ENCODE data around the gene DNAH9.

Gene DNAH9

GRCh38 chr17:11628831-11629230, 30.6 kb downstream of the DNAH9 start:
- Histone ChIP-seq H3K27me3 (no peaks in the 10 kb centered on the region), H3K9me3 (no peaks in the 10 kb centered on the region), H3K4me3 (ENCODE audit: low read depth, low read length) (no peak overlapping the region), H3K36me3 (no peaks in the 10 kb centered on the region), H3K4me1 (no peaks in the 10 kb centered on the region)
- no peak for TF ChIP-seq CTCF (IDR thresholded peaks at IDR 0.05; ENCODE audit: low read depth, low read length)
- DNase-seq = no peak

GRCh38 chr17:11636771-11637170, 38.5 kb downstream of the DNAH9 start:
- DNase-seq = no peak
- Histone ChIP-seq H3K4me1 (no peaks in the 10 kb centered on the region), H3K4me3 (ENCODE audit: low read depth, low read length) (no peak overlapping the region), H3K27me3 (no peaks in the 10 kb centered on the region), H3K36me3 (no peaks in the 10 kb centered on the region), H3K9me3 (no peaks in the 10 kb centered on the region)
- no peak for TF ChIP-seq CTCF (IDR thresholded peaks at IDR 0.05; ENCODE audit: low read depth, low read length)

GRCh38 chr17:11637796-11638195, 39.5 kb downstream of the DNAH9 start:
- DNase-seq = no peak
- Histone ChIP-seq H3K27me3 (no peaks in the 10 kb centered on the region), H3K4me1 (no peaks in the 10 kb centered on the region), H3K36me3 (no peaks in the 10 kb centered on the region), H3K9me3 (no peaks in the 10 kb centered on the region), H3K4me3 (ENCODE audit: low read depth, low read length) (no peak overlapping the region)
- TF ChIP-seq CTCF (IDR thresholded peaks at IDR 0.05; ENCODE audit: low read depth, low read length) = no peak

- Histone ChIP-seq H3K36me3 (no peaks in the 10 kb centered on the region), H3K4me1 (no peaks in the 10 kb centered on the region), H3K4me3 (ENCODE audit: low read depth, low read length) (no peak overlapping the region), H3K27me3 (no peaks in the 10 kb centered on the region), H3K9me3 (no peaks in the 10 kb centered on the region)
- no peak for TF ChIP-seq CTCF (IDR thresholded peaks at IDR 0.05; ENCODE audit: low read depth, low read length)
- DNase-seq = no peak
These were observed 40.5 kb downstream of the DNAH9 start for GRCh38 chr17:11638700-11639265.

- Histone ChIP-seq H3K27me3 (no peaks in the 10 kb centered on the region), H3K4me3 (ENCODE audit: low read depth, low read length) (no peak overlapping the region), H3K9me3 (no peaks in the 10 kb centered on the region), H3K4me1 (no peaks in the 10 kb centered on the region), H3K36me3 (no peaks in the 10 kb centered on the region)
- no peak for TF ChIP-seq CTCF (IDR thresholded peaks at IDR 0.05; ENCODE audit: low read depth, low read length)
- no peak for DNase-seq
These were observed 41.6 kb downstream of the DNAH9 start for GRCh38 chr17:11639736-11640462.

- H3K9me3 ChIP-seq = no peaks in the 10 kb centered on the region
- no peaks in the 10 kb centered on the region for H3K36me3 ChIP-seq
These were observed 42.2 kb downstream of the DNAH9 start for GRCh38 chr17:11640463-11640814.

More at GRCh38 chr17:11640463-11640814, 42.2 kb downstream of the DNAH9 start:
- Histone ChIP-seq H3K4me1 (no peaks in the 10 kb centered on the region), H3K27me3 (no peaks in the 10 kb centered on the region), H3K4me3 (ENCODE audit: low read depth, low read length) (no peak overlapping the region)
- no peak for TF ChIP-seq CTCF (IDR thresholded peaks at IDR 0.05; ENCODE audit: low read depth, low read length)
- DNase-seq = no peak

All from BE2C (cell line).